ENCODE data around the gene TATDN3.

The TATDN3 gene

DNA sequence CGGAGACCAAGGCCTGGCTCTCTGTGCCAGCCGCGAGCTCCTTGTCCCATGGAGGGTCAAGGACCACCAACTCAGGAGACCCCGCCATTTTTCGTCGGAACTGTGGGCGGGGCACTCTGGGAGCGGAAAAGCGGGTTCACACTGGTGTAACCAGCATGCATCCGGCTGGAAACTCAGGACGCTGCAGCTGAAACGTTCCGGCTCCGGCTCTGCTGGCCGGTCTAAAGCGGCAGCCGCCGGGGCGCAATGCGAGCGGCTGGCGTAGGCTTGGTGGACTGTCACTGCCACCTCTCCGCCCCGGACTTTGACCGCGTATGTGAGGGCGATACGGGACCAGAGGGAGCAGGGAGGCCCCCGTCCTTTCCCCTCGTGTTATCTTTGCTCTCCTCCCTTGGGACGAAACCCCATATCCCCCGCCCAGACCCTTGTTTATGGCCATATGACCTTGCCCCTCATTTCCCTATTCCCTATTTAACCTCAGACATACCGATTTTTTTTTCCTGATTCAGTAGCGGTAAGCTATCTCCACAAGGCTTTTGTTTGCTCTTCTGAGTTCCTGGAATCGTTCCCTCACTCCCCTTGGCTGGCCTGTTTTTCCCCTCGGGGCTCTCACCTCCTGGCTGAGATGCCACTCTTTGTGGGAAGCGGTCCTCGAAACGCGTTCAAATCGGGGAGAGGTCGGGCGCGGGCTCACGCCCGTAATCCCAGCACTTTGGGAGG is at the start of gene TATDN3, which contains the start of gene NSL1 (continued):
- peak; percentile 64 for TF ChIP-seq TSHZ1 (tag by site-specific recombination; IDR thresholded peaks at IDR 0.05; ENCODE audit: borderline replicate concordance)
- peak; percentile 98 for TF ChIP-seq ZXDB (tag by site-specific recombination; IDR thresholded peaks at IDR 0.05)
- no peak for TF ChIP-seq GFI1B (tag by site-specific recombination; IDR thresholded peaks at IDR 0.05)
- TF ChIP-seq, protein P1, sequence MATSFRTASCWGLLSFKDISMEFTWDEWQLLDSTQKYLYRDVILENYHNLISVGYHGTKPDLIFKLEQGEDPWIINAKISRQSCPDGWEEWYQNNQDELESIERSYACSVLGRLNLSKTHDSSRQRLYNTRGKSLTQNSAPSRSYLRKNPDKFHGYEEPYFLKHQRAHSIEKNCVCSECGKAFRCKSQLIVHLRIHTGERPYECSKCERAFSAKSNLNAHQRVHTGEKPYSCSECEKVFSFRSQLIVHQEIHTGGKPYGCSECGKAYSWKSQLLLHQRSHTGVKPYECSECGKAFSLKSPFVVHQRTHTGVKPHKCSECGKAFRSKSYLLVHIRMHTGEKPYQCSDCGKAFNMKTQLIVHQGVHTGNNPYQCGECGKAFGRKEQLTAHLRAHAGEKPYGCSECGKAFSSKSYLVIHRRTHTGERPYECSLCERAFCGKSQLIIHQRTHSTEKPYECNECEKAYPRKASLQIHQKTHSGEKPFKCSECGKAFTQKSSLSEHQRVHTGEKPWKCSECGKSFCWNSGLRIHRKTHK (tag by site-specific recombination; IDR thresholded peaks at IDR 0.05) = no peak
- TF ChIP-seq SP3 (tag by site-specific recombination; IDR thresholded peaks at IDR 0.05) = peak; percentile 96
- TF ChIP-seq, protein P2, sequence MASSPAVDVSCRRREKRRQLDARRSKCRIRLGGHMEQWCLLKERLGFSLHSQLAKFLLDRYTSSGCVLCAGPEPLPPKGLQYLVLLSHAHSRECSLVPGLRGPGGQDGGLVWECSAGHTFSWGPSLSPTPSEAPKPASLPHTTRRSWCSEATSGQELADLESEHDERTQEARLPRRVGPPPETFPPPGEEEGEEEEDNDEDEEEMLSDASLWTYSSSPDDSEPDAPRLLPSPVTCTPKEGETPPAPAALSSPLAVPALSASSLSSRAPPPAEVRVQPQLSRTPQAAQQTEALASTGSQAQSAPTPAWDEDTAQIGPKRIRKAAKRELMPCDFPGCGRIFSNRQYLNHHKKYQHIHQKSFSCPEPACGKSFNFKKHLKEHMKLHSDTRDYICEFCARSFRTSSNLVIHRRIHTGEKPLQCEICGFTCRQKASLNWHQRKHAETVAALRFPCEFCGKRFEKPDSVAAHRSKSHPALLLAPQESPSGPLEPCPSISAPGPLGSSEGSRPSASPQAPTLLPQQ (tag by site-specific recombination; IDR thresholded peaks at IDR 0.05) = peak; percentile 90
- TF ChIP-seq REPIN1 (tag by site-specific recombination; IDR thresholded peaks at IDR 0.05; ENCODE audit: low read depth) = peak; percentile 90
- TF ChIP-seq, protein P3, sequence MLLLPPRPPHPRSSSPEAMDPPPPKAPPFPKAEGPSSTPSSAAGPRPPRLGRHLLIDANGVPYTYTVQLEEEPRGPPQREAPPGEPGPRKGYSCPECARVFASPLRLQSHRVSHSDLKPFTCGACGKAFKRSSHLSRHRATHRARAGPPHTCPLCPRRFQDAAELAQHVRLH (tag by site-specific recombination; IDR thresholded peaks at IDR 0.05) = peak; percentile 92
- TF ChIP-seq ZNF776 (tag by site-specific recombination; IDR thresholded peaks at IDR 0.05; ENCODE audit: borderline replicate concordance) = no peak
- TF ChIP-seq ZNF10 (tag by site-specific recombination; IDR thresholded peaks at IDR 0.05) = peak; percentile 45; the same call in 1 of the 2 replicates
- no peak for TF ChIP-seq ZNF658 (tag by site-specific recombination; IDR thresholded peaks at IDR 0.05)
- TF ChIP-seq TCF7L2 (IDR thresholded peaks at IDR 0.05; ENCODE audit: borderline replicate concordance, low read depth, low read length) = no peak
- TF ChIP-seq EGR2 (tag by site-specific recombination; IDR thresholded peaks at IDR 0.05; ENCODE audit: low read depth) = peak; percentile 79
- no peak for TF ChIP-seq ZNF529 (tag by site-specific recombination; IDR thresholded peaks at IDR 0.05; ENCODE audit: insufficient replicate concordance)
- no peak for TF ChIP-seq ZNF530 (tag by site-specific recombination; IDR thresholded peaks at IDR 0.05; ENCODE audit: low read depth)
- TF ChIP-seq IKZF3 (tag by site-specific recombination; IDR thresholded peaks at IDR 0.05) = no peak; the same call in none of the 2 replicates
- peak; percentile 78 for TF ChIP-seq ZBTB26 (tag by site-specific recombination; optimal IDR thresholded peaks at IDR 0.05)
- TF ChIP-seq, protein P4, sequence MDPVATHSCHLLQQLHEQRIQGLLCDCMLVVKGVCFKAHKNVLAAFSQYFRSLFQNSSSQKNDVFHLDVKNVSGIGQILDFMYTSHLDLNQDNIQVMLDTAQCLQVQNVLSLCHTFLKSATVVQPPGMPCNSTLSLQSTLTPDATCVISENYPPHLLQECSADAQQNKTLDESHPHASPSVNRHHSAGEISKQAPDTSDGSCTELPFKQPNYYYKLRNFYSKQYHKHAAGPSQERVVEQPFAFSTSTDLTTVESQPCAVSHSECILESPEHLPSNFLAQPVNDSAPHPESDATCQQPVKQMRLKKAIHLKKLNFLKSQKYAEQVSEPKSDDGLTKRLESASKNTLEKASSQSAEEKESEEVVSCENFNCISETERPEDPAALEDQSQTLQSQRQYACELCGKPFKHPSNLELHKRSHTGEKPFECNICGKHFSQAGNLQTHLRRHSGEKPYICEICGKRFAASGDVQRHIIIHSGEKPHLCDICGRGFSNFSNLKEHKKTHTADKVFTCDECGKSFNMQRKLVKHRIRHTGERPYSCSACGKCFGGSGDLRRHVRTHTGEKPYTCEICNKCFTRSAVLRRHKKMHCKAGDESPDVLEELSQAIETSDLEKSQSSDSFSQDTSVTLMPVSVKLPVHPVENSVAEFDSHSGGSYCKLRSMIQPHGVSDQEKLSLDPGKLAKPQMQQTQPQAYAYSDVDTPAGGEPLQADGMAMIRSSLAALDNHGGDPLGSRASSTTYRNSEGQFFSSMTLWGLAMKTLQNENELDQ (tag by site-specific recombination; IDR thresholded peaks at IDR 0.05; ENCODE audit: low read depth) = no peak
- 0 out of 2 replicates have a peak, but pooled peaks have one; percentile 60 for TF ChIP-seq ZNF624 (tag by site-specific recombination; IDR thresholded peaks at IDR 0.05)
- no peak for TF ChIP-seq ZNF175 (tag by site-specific recombination; IDR thresholded peaks at IDR 0.05)
- 0 out of 2 replicates have a peak, but pooled peaks have one; percentile 28 for TF ChIP-seq GLIS2 (tag by site-specific recombination; IDR thresholded peaks at IDR 0.05)
- TF ChIP-seq ZNF202 (tag by site-specific recombination; IDR thresholded peaks at IDR 0.05; ENCODE audit: borderline replicate concordance) = no peak
- TF ChIP-seq ZNF843 (tag by site-specific recombination; IDR thresholded peaks at IDR 0.05) = peak; percentile 75
- TF ChIP-seq ZNF558 (tag by site-specific recombination; IDR thresholded peaks at IDR 0.05) = no peak; the same call in 1 of the 2 replicates
- peak; percentile 99 for TF ChIP-seq ZNF324 (tag by site-specific recombination; IDR thresholded peaks at IDR 0.05)
- peak; percentile 80; the same call in 1 of the 2 replicates for TF ChIP-seq HIC1 (tag by site-specific recombination; IDR thresholded peaks at IDR 0.05)
- peak; percentile 75 for TF ChIP-seq BCL11A (tag by site-specific recombination; IDR thresholded peaks at IDR 0.05; ENCODE audit: low read depth)

Measured in HEK293 (cell line).